Hindlimb muscle (tissue), 1 donor: ENCODE results near the gene SLC2A1. TPM values are rescaled to one million over a fixed set of nuclear protein-coding genes. Genes with fewer than 3 reads are reported as not detected.

Experiments
- DNase-seq: peaks from one replicate; pipeline ENCODE4 v3.0.0-alpha.2; 2013
- polyA plus RNA-seq: library from polyadenylated mRNA; unstranded; fragments of 120-200 nt; gene quantifications from one replicate; pipeline ENCODE4 v1.2.1, GENCODE V29; 2013; ENCODE audit not compliant: insufficient read length

The SLC2A1 gene
- polyA plus RNA-seq, 1 donor: 18.8 TPM

GRCh38 chr1:42940851-42941639 lies 17.6 kb downstream of the SLC2A1 start:
- no peak for DNase-seq

DNA sequence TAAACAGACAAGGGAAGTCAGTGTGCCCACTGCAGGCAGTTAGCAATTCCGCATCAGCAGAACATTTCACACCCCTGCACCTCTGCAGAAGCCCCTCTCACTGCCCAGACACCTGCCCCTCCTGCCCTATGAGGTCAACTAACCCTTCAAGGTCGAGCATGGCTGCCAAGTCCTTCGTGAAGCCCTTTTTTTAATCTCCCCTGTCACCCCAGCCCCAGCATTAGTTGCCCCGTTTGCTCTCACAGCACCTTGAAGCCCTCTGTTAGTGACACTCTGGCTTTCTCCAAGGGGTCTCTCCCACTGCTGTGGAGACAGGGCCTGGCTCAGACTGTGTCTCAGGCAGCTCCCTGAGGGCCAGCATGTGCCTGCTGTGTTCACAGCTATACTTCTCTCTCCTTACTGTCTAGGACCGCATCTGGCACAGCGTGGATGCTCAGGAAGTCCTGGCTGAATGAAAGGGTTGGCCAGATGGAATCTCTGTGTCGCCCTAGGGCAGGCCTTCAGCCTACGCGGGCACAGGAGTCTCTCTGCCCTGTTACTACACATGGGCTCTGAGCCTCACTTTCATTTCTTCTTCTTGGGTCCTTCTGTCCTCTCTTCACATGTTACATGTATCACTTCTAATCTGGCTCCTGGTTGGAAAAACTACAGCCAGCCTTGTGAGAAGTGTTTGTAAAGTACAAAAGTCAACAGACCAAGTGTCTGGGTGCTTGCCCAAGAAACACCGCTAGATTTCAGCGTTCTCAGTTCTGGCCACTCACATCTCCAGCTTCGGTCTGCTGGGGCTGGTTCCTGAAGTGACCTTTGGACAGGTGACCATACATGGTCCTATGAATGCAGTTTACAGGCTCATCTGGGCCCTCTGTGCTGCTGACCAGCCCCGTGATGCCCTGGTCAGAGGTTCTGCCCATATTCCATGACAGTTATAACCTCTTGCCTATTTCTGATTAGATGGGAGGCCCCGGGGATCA lies 19.7 kb downstream of the SLC2A1 start:
- no peak for DNase-seq

GRCh38 chr1:42937836-42938644 lies 20.6 kb downstream of the SLC2A1 start:
- no peak for DNase-seq

- DNase-seq: no peak
Observed at GRCh38 chr1:42937141-42937696, 21.4 kb downstream of the SLC2A1 start.

- no peak for DNase-seq
Observed at GRCh38 chr1:42936309-42937078, 22.2 kb downstream of the SLC2A1 start.

DNA sequence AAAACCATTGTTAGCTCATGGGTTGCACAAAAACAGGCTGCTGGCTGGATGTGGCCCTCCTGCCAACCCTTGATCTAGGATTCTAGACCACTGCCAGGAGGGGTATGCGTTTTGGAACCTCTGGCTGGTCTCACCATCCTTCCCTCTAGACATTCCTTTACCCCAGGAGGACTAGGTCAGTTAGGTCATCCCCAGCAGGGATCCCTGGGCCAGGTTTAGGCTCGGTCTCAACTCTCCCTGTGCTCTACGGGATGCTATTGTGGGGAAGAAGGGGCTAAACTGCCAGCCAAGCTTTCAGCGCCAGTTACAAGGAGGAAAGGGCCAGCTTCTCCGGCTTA lies 22.7 kb downstream of the SLC2A1 start:
- DNase-seq: no peak

- no peak for DNase-seq
Observed at GRCh38 chr1:42935313-42935895, 23.3 kb downstream of the SLC2A1 start.

DNA sequence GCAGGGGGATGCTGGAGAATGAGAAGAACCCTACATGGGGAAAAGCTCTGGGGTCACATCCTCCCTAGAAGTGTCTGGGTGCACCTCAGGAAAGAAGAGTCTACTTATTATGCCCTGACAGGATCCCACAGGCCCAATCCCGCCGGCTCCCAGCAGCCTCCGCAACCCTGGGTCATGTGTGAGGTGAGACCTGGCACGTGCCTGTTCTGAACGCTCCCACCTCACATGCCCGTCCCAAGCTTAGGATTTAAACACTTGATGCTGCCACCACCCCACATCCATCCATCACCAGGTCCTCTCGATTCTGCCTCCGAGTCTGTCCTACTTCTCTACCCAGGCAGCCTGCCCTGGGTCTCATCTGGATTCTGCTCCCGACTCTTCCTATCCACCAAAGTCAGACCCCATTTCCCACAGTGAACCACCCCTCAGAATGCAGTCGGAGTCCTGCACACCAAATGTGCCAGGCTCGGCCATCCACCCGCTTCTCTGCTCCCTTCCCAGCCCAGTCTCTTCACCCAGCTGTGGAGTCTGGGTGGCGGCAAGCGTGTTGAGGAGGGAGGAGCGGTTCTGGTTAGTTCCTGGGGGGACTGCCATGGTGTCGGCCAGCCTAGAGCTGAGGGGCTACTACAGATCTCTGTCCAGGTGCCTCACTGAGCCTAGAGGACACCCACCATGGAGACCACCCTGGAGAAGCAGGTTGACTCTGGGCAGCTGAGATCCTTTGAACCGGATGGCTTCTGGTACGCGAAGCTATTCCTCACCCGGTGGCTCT lies 23.9 kb downstream of the SLC2A1 start:
- DNase-seq: no peak

GRCh38 chr1:42933610-42934491 lies 24.8 kb downstream of the SLC2A1 start:
- DNase-seq: no peak

DNA sequence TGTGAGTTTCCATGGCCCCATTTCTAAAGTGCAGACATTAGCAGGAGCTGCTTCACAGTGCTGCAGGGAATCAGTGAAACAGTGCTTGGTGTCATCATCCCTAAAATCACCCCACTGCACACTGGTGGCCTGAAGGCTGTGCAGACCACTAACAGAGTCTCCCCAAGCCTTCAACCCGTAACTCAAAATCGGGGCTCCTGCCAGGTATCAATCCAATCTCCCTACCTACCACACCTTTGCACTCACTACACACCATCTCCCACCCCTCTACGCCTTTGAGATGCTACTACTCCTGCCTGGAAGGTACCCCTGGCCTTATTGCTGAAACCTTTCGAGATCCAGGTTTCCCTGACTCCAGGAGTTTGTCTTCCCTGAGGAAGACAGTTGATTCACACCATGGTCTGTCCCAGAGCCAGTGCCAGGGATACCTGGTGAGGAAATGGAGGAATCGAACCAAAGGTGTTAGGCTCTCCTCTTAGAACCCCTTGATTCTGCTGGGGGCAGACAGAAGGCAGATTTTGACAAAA lies 25.5 kb downstream of the SLC2A1 start:
- no peak for DNase-seq

GRCh38 chr1:42932442-42932941 lies 26.2 kb downstream of the SLC2A1 start:
- DNase-seq: no peak

DNA sequence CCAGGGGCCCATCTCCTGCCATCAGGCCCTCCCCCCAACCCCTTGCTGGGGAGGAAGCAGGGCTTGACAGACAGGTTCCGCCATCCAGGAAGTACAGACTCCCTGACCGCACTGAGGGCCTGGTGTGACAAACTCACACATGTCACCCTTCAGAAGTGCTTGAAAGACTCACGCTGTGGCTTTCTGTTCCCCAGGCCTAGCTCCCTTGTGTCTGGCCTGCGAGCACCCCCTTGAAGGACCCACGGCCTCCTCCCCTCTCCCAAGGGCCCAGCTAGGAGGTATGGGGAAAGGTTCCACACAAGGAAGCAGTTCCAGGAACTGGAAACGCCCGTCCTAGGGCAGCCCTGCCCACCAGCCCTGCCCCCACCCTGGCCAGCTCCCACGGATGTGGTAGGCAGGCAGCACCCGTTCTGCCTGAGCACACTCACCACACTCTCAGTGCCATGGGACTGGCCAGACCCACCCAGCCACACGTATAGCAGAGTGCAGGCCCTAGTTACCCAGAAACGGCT lies 26.7 kb downstream of the SLC2A1 start:
- DNase-seq: no peak

DNA sequence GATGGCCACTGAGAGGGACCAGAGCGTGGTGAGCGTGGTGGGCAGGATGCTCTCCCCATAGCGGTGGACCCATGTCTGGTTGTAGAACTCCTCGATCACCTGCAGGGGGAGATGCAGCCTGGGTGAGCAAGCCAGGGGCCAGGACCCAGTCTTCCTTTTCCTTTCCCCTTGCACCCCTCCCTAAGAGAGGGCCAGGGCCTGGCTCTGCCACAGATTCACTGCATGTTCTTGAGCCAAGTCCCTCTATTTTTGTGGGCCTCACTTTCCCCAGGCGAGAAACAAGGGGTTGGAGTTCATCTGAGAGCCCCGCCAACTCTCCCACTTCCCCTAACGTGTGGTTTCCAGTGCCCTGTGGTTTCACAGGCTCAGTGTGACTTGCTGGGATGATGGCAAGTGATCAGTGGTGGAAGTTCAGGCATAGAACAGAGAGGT lies 27.5 kb downstream of the SLC2A1 start:
- no peak for DNase-seq

DNA sequence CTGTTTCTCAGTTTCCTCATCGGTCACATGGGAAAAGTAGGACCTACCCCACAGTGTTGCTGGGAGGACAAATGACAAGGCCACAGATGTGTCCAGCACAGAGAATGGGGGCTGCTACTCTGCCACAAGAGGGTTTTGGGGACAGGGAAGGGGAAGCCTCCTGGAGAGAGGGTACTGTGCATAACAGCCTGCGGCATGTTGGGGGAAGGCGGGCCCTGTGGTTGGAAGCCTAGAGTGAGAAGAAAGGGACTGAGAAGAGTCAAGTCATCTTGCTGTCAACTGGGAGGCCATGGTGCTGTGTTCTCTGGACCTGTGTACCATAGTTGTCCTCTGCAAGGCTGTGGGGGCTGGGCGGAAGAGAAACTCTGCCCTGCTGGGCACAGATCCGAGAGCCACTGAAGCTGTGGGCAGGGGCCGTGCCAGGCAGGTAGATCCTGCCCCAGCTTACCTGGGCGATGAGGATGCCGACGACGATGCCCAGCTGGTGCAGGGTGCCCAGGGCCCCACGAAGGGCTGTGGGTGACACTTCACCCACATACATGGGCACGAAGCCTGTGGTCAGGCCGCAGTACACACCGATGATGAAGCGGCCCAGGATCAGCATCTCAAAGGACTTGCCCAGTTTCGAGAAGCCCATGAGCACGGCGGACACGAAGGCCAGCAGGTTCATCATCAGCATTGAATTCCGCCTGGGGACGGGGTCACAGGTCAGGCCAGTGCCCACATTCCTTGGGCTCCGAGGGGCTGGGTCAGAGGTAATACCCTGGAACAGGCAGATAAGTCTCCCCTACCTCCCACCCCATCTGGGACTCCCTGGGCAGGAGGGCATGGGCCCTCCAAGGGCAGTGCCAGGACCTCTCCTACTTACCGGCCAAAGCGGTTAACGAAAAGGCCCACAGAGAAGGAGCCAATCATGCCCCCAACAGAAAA lies 28.2 kb downstream of the SLC2A1 start:
- DNase-seq: no peak

DNA sequence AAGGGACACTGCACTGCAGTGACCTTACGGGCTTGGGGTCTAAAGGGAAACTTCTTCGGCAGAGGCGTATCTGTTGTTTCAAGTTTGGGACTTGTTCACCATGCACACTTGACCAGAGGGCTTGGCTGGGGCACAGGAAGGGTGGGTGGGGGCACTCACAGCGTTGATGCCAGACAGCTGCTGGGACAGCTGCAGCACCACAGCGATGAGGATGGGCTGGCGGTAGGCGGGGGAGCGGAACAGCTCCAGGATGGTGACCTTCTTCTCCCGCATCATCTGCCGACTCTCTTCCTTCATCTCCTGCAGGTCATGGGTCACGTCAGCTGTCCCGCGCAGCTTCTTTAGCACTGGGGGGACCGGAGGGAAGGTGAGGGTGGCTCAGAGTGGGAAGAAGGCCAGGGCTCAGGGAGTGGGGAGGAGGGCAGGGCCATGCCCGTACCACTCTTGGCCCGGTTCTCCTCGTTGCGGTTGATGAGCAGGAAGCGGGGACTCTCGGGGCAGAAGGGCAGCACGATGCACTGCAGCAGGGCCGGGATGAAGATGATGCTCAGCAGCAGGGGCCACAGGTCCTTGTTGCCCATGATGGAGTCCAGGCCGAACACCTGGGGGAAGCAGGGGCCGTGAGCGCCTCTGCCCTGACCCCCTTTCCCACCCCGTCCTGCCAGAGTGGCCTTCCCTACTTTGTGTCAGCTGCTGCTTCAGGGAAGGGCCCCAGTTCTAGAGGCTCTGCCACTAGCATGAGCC lies 29.1 kb downstream of the SLC2A1 start:
- no peak for DNase-seq

DNA sequence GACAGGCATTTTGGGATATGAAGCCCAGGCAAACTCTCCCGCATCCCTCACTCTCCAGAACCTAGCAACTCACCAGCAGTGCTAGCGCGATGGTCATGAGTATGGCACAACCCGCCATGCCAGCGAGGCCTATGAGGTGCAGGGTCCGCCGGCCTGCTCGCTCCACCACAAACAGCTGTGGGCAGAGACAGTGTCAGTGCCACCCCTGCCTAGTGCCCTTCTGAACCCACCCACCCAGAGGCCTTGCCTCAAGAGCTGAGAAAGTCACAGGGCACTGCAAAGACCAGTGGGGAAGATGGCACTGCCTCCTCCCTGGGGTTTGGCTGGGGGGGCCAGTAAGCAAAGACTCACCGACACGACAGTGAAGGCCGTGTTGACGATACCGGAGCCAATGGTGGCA lies 29.8 kb downstream of the SLC2A1 start:
- no peak for DNase-seq
